HEK293 (cell line): ENCODE data around the gene RBFOX2.

Experiments
- ATF2 ChIP-seq: fragments of 450-650 bp; formaldehyde crosslinking; IDR thresholded peaks from 2 replicates; pipeline ENCODE4 v1.5.1; 2016; ENCODE audit warnings: missing biosample characterization, missing genetic modification characterization, low read depth
- CTCF ChIP-seq: fragments of 450-650 bp; formaldehyde crosslinking; IDR thresholded peaks from 2 replicates; pipeline ENCODE4 v1.5.1; 2016; ENCODE audit warnings: missing biosample characterization, missing genetic modification characterization
- GLIS1 ChIP-seq: fragments of 450-650 bp; formaldehyde crosslinking; IDR thresholded peaks from 2 replicates; pipeline ENCODE4 v1.5.1; 2016; ENCODE audit warnings: missing biosample characterization, missing genetic modification characterization
- KLF10 ChIP-seq: fragments of 450-650 bp; IDR thresholded peaks from 2 replicates; pipeline ENCODE4 v1.5.1; 2018; ENCODE audit warnings: missing biosample characterization, mild to moderate bottlenecking, missing genetic modification characterization
- KLF17 ChIP-seq: fragments of 450-650 bp; formaldehyde crosslinking; IDR thresholded peaks from 2 replicates; pipeline ENCODE4 v1.5.1; 2016; ENCODE audit warnings: missing biosample characterization, missing genetic modification characterization
- PRDM10 ChIP-seq: fragments of 450-650 bp; formaldehyde crosslinking; IDR thresholded peaks from 2 replicates; pipeline ENCODE4 v1.5.1; 2016; ENCODE audit warnings: missing biosample characterization, missing genetic modification characterization
- PRDM2 ChIP-seq: fragments of 450-650 bp; formaldehyde crosslinking; IDR thresholded peaks from 2 replicates; pipeline ENCODE4 v1.5.1; 2016; ENCODE audit warnings: missing biosample characterization, missing genetic modification characterization, borderline replicate concordance
- PRDM4 ChIP-seq: fragments of 450-650 bp; formaldehyde crosslinking; IDR thresholded peaks from 2 replicates; pipeline ENCODE4 v1.5.1; 2017; ENCODE audit warnings: missing biosample characterization, missing genetic modification characterization
- SP2 ChIP-seq: fragments of 450-650 bp; formaldehyde crosslinking; IDR thresholded peaks from 2 replicates; pipeline ENCODE4 v1.5.1; 2016; ENCODE audit warnings: missing biosample characterization, missing genetic modification characterization
- SP7 ChIP-seq: fragments of 450-650 bp; formaldehyde crosslinking; IDR thresholded peaks from 2 replicates; pipeline ENCODE4 v1.5.1; 2016; ENCODE audit warnings: missing biosample characterization, missing genetic modification characterization
- ZNF18 ChIP-seq: fragments of 450-650 bp; formaldehyde crosslinking; IDR thresholded peaks from 2 replicates; pipeline ENCODE4 v1.5.1; 2016; ENCODE audit warnings: missing biosample characterization, missing genetic modification characterization
- ZNF558 ChIP-seq: fragments of 450-650 bp; formaldehyde crosslinking; IDR thresholded peaks from 2 replicates; pipeline ENCODE4 v1.5.1; 2016; ENCODE audit warnings: missing biosample characterization, missing genetic modification characterization
- ZNF704 ChIP-seq: fragments of 450-650 bp; formaldehyde crosslinking; IDR thresholded peaks from 2 replicates; pipeline ENCODE4 v1.5.1; 2016; ENCODE audit warnings: missing biosample characterization, missing genetic modification characterization
- ZNF791 ChIP-seq: fragments of 450-650 bp; formaldehyde crosslinking; IDR thresholded peaks from 2 replicates; pipeline ENCODE4 v1.5.1; 2016; ENCODE audit warnings: missing biosample characterization, missing genetic modification characterization
- ZXDB ChIP-seq: fragments of 450-650 bp; formaldehyde crosslinking; IDR thresholded peaks from 2 replicates; pipeline ENCODE4 v1.5.1; 2016; ENCODE audit warnings: missing biosample characterization, missing genetic modification characterization

RBFOX2 gene

GRCh38 chr22:35894937-35895708, 133.5 kb downstream of the RBFOX2 start (continued):
- TF ChIP-seq KLF10 (0 out of 2 replicates have a peak, but pooled peaks have one; percentile 25), ZNF558 (tag by site-specific recombination) (no peak), CTCF (no peak), SP7 (peak; percentile 74), ZXDB (tag by site-specific recombination) (peak; percentile 68), PRDM4 (tag by site-specific recombination) (peak; percentile 31; the same call in 1 of the 2 replicates), PRDM2 (tag by site-specific recombination) (no peak), ZNF704 (no peak), ZNF791 (tag by site-specific recombination) (no peak), KLF17 (tag by site-specific recombination) (peak; percentile 98), SP2 (tag by site-specific recombination) (peak; percentile 15; the same call in 1 of the 2 replicates), ATF2 (tag by site-specific recombination) (no peak), PRDM10 (peak; percentile 88), GLIS1 (tag by site-specific recombination) (0 out of 2 replicates have a peak, but pooled peaks have one; percentile 10), ZNF18 (tag by site-specific recombination) (peak; percentile 60; the same call in 1 of the 2 replicates)
